Measurements from ENCODE around the gene CENPS.

Gene CENPS

GRCh38 chr1:10398734-10399443 lies 31.3 kb upstream of the CENPS start, which contains the start of gene PGD:
TSS of gene PGD (plus strand) at chr1:10399064. CDS start at chr1:10399118, 54 bp downstream.
- Histone ChIP-seq H3K9me3 (no peaks in the 10 kb centered on the region), H3K4me3 (ENCODE audit: low read depth in 1 of 2, low read length in 1 of 2) (peak within 1 kb of the TSS; percentile 92 to 100), H3K27me3 (no peaks in the 10 kb centered on the region), H3K36me3 (peaks cover 32% of the 10 kb centered on the region), H3K4me1 (ENCODE audit: control insufficient read depth in 1 of 2, insufficient read depth in 1 of 2, low read depth in 1 of 2, low read length in 1 of 2) (peaks cover 59 to 62% of the 10 kb centered on the region in 2 experiments), H3K27ac (peak within 1 kb of the TSS; percentile 96)
- peak; percentile 47 for TF ChIP-seq CTCF (IDR thresholded peaks at IDR 0.05)

- no peak for TF ChIP-seq CTCF (IDR thresholded peaks at IDR 0.05)
- Histone ChIP-seq H3K27ac (peak overlapping the region; percentile 96), H3K4me3 (ENCODE audit: low read depth in 1 of 2, low read length in 1 of 2) (peak overlapping the region; percentile 92 to 100), H3K4me1 (ENCODE audit: control insufficient read depth in 1 of 2, insufficient read depth in 1 of 2, low read depth in 1 of 2, low read length in 1 of 2) (peaks cover 60 to 65% of the 10 kb centered on the region in 2 experiments), H3K9me3 (no peaks in the 10 kb centered on the region), H3K36me3 (peaks cover 38% of the 10 kb centered on the region), H3K27me3 (no peaks in the 10 kb centered on the region)
Measured at GRCh38 chr1:10399444-10399941, 30.7 kb upstream of the CENPS start.

GRCh38 chr1:10400013-10400412 lies 30.2 kb upstream of the CENPS start:
- H3K27me3 ChIP-seq, result no peaks in the 10 kb centered on the region
- peaks cover 60 to 65% of the 10 kb centered on the region in 2 experiments for H3K4me1 ChIP-seq (ENCODE audit: control insufficient read depth in 1 of 2, insufficient read depth in 1 of 2, low read depth in 1 of 2, low read length in 1 of 2)
- no peaks in the 10 kb centered on the region for H3K9me3 ChIP-seq
- H3K36me3 ChIP-seq, result peaks cover 43% of the 10 kb centered on the region
- no peak for TF ChIP-seq CTCF (IDR thresholded peaks at IDR 0.05)
- peak overlapping the region; percentile 92 to 100 for H3K4me3 ChIP-seq (ENCODE audit: low read depth in 1 of 2, low read length in 1 of 2)
- peak overlapping the region; percentile 96 for H3K27ac ChIP-seq

GRCh38 chr1:10401281-10401680 lies 29.0 kb upstream of the CENPS start:
- Histone ChIP-seq H3K4me3 (ENCODE audit: low read depth in 1 of 2, low read length in 1 of 2) (peak overlapping the region; percentile 92 to 100), H3K27ac (peak overlapping the region; percentile 96), H3K9me3 (no peaks in the 10 kb centered on the region), H3K27me3 (no peaks in the 10 kb centered on the region), H3K36me3 (peaks cover 56% of the 10 kb centered on the region), H3K4me1 (ENCODE audit: control insufficient read depth in 1 of 2, insufficient read depth in 1 of 2, low read depth in 1 of 2, low read length in 1 of 2) (peaks cover 51 to 67% of the 10 kb centered on the region in 2 experiments)
- no peak for TF ChIP-seq CTCF (IDR thresholded peaks at IDR 0.05)

- no peak for TF ChIP-seq CTCF (IDR thresholded peaks at IDR 0.05)
- Histone ChIP-seq H3K36me3 (peaks cover 71% of the 10 kb centered on the region), H3K27ac (peak overlapping the region; percentile 96), H3K27me3 (no peaks in the 10 kb centered on the region), H3K4me3 (ENCODE audit: low read depth in 1 of 2, low read length in 1 of 2) (no peak overlapping the region), H3K4me1 (ENCODE audit: control insufficient read depth in 1 of 2, insufficient read depth in 1 of 2, low read depth in 1 of 2, low read length in 1 of 2) (peaks cover 45 to 67% of the 10 kb centered on the region in 2 experiments), H3K9me3 (no peaks in the 10 kb centered on the region)
Measured at GRCh38 chr1:10402729-10403274, 27.4 kb upstream of the CENPS start.
